Measurements from ENCODE around the gene DCLK1. TPM values are rescaled to one million over a fixed set of nuclear protein-coding genes. Genes with fewer than 3 reads are reported as not detected.

Gene DCLK1
- total and polyA plus RNA-seq, 10 of the 15 experiments (the other 5 are each of a cell fraction or from before 2014, with no cell fraction given), result not detected

DNA sequence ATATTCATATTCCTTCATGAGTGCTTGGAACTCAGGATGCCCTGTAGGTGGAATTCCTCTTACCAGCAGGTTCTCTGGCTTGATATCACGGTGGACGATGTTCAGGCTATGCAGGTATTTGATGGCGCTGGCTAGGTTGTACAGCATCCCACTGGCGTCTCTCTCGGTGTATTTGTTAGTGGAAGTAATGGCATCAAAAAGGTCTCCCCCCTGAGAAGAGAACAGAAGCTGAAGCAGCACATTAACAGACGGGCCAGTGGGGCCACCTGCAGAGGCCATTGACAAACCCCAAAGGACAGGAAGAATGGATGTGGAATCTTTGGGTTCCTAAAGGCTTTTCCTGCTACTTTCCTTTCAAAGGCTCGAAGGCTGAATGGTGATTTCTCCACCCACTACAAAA is 308.5 kb downstream of the DCLK1 start:
- no TSS peak for BruUV-seq (replicated peaks)
- H3K9ac ChIP-seq (ENCODE audit: control insufficient read depth, insufficient read depth, low read length), result no peak overlapping the region
- ATAC-seq, result no peak
- ChIA-PET RAD21 (ENCODE audit: unreplicated experiment) (no interaction called here), CTCF (no interaction called here), SMC1A (ENCODE audit: uncharacterized antibody, unreplicated experiment) (no interaction called here), POLR2A (no interaction called here)
- H3K36me3 ChIP-seq (ENCODE audit: control insufficient read depth in 2 of 2, insufficient read depth in 2 of 2, low read length in 1 of 2), result no peaks in the 10 kb centered on the region
- H3K27ac ChIP-seq (ENCODE audit: control insufficient read depth, insufficient read depth), result no peak overlapping the region
- DNase-seq (ENCODE audit: low read depth, low spot score), result no peak
- no peaks in the 10 kb centered on the region for H3K9me3 ChIP-seq (replicated peaks; ENCODE audit: control insufficient read depth, insufficient read depth, low read length)
- no peak overlapping the region for H3K4me2 ChIP-seq (ENCODE audit: control insufficient read depth, insufficient read depth)
- H2AFZ ChIP-seq (ENCODE audit: control insufficient read depth, low read depth, low read length), result no peak overlapping the region
- no peaks in the 10 kb centered on the region for H3K4me1 ChIP-seq (ENCODE audit: control insufficient read depth, insufficient read depth, low read length)
- intact Hi-C loops (cut with micrococcal nuclease; ENCODE audit: unreplicated experiment) (no loop called here), in situ Hi-C loops (cut with MboI) (no loop called here)
- H3K27me3 ChIP-seq (replicated peaks in 1 of 2; ENCODE audit: control insufficient read depth in 2 of 2, insufficient read depth in 2 of 2, low read length in 1 of 2), result no peaks in the 10 kb centered on the region
- no peak for TF ChIP-seq GABPA (IDR thresholded peaks at IDR 0.05; ENCODE audit: low read depth)
- no peak for TF ChIP-seq NFYA (IDR thresholded peaks at IDR 0.05; ENCODE audit: borderline replicate concordance, low read depth, low read length)
- TF ChIP-seq, protein P1, sequence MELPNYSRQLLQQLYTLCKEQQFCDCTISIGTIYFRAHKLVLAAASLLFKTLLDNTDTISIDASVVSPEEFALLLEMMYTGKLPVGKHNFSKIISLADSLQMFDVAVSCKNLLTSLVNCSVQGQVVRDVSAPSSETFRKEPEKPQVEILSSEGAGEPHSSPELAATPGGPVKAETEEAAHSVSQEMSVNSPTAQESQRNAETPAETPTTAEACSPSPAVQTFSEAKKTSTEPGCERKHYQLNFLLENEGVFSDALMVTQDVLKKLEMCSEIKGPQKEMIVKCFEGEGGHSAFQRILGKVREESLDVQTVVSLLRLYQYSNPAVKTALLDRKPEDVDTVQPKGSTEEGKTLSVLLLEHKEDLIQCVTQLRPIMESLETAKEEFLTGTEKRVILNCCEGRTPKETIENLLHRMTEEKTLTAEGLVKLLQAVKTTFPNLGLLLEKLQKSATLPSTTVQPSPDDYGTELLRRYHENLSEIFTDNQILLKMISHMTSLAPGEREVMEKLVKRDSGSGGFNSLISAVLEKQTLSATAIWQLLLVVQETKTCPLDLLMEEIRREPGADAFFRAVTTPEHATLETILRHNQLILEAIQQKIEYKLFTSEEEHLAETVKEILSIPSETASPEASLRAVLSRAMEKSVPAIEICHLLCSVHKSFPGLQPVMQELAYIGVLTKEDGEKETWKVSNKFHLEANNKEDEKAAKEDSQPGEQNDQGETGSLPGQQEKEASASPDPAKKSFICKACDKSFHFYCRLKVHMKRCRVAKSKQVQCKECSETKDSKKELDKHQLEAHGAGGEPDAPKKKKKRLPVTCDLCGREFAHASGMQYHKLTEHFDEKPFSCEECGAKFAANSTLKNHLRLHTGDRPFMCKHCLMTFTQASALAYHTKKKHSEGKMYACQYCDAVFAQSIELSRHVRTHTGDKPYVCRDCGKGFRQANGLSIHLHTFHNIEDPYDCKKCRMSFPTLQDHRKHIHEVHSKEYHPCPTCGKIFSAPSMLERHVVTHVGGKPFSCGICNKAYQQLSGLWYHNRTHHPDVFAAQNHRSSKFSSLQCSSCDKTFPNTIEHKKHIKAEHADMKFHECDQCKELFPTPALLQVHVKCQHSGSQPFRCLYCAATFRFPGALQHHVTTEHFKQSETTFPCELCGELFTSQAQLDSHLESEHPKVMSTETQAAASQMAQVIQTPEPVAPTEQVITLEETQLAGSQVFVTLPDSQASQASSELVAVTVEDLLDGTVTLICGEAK (IDR thresholded peaks at IDR 0.05; ENCODE audit: borderline replicate concordance), result no peak
- TF ChIP-seq SMARCA5 (IDR thresholded peaks at IDR 0.05), result no peak
- no peak for TF ChIP-seq RB1 (IDR thresholded peaks at IDR 0.05; ENCODE audit: borderline replicate concordance)
- TF ChIP-seq ESRRA (IDR thresholded peaks at IDR 0.05; ENCODE audit: low read length), result no peak
- TF ChIP-seq RBBP5 (conservative IDR thresholded peaks at IDR 0.05), result no peak
- WGBS (ENCODE audit: insufficient coverage, insufficient replicate concordance, low lambda C conversion rate, missing lambda C conversion rate), result 46% methylated on average over 7 of the region's 7 CpGs
- H3K79me2 ChIP-seq (ENCODE audit: control insufficient read depth, insufficient read depth, low read length), result no peaks in the 10 kb centered on the region
- no peaks in the 10 kb centered on the region for H4K20me1 ChIP-seq (ENCODE audit: control insufficient read depth, insufficient read depth)
- FAIRE-seq, result no peak
- H3K4me3 ChIP-seq, result no peak overlapping the region
